T47D (cell line): ENCODE measurements around the gene RRAGC.
"Not testable (repeated sequence)": the region's sequence is repeated elsewhere in the genome, so short reads cannot be mapped to it uniquely, and the experiment has no call there.

Source experiments
- DNase-seq, 2 experiments: peaks; one replicate each; pipeline versions ENCODE4 v3.0.0 to v3.0.0-alpha.2; 2011 to 2012; ENCODE audit warnings: low read depth in 1 of 2, low spot score in 1 of 2
- JUND ChIP-seq: IDR thresholded peaks from 2 replicates; pipeline ENCODE4 v1.6.1; 2012; ENCODE audit warnings: low read depth
- in situ Hi-C: cut with HindIII; loops from 2 replicates; pipeline ENCODE4 v1.10.0; 2016; ENCODE audit warnings: low sequenced_read_pairs, low pct_unique_long_range_greater_than_20kb

RRAGC gene

DNA sequence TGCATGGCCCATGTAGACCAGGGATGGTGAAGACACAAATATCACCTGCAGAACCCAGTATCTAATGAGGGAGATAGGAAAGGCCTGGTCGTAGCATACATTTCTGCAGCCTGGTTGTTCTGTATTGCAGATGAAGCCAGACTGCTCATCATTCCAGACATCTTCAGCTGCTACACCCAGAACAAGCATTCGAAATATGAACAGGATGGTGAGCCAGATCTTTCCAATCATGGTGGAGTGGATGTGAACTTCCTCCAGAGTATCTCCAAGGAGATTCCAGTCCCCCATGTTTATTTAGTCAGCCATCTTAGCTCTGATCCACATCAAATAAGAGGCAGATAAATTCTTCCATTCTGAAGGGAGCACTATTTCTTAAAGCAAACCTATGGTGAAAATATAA, 16.2 kb upstream of the RRAGC start:
- no peak for DNase-seq
- no peak for TF ChIP-seq JUND
- in situ Hi-C loops = no loop called here

DNA sequence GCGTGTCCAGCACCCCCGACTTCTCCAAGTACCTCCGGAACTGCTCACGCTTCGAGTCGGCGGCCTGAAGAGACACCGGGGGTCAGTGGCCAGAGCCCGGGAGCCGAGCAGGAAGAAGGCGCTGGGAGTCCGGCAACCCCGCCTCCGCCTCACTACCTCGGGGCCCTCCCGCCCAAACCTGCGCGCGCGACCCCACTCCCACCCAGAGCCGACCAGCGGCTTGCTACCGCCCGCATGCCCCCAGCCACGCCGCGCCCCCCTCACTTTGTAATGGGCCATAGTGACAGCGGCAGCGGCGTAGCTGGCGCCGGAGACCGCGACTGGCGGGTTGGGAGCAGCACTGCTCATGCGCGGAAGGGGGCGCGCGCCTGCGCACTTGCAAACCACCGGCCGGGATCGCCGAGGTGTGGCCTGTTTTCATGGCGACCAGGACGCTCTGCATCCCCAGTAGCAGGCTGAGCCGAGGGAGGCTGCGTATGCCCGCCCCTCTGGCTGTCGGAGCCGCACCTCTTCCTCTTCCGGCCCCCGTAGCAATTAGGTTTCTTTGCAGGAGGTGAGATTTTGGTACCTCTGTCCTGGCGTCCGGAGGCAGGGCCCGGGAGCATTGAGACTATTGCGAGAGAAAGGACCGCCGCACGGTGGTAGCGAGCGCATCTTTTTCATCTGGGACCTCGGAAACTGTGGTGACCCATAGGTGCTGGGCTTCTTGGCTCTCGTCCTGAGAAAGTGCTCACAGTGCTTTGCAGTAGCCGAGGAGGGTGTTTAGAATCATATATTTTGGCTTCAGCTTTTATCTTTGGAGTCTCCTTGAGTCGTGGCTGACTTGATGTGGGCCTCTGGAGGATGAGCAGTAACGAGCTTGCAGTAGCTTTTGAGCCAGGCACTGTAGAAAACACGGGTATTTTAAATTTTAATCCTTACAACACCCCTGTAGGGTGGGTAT, 13.7 kb upstream of the RRAGC start, which contains the start of gene MYCBP:
Gene MYCBP, minus strand, starts transcription at position 322 of the 943 bp plus-strand sequence. Its CDS starts 43 bp downstream, at position 279.
- peak; percentile 93 to 95 for DNase-seq
- TF ChIP-seq JUND = no peak
- in situ Hi-C loops = no loop called here

DNA sequence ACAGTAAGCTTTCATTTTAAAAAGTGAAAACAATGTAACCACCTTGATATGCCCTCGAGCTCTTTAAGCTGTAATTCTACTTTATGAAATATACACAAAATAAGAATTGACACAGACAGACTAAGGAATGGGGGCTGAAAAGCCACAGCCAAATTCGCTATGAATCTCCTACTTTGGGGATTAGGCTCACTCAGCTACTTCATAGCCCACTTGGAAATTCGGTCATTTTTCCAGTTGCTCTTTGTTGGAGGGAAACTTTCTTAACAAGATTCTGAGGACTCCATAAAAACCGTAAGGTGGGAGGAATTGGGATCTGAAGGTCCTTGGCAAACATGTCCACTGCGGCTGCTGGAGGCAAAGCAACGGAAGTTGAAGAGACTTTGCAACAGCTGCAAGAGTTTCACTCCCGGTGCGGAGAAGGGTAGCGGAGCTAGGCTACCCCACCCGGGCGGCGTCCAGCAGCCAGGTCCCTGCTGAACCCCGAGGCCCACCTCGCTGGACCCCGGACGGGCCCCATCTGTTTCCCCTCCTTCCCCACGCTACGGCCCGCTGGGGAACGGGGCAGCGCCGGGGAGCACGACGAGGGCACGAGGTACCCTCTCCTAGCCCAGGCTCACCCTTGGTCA, 12.9 kb upstream of the RRAGC start:
- no peak for DNase-seq
- in situ Hi-C loops = no loop called here
- no peak for TF ChIP-seq JUND

DNA sequence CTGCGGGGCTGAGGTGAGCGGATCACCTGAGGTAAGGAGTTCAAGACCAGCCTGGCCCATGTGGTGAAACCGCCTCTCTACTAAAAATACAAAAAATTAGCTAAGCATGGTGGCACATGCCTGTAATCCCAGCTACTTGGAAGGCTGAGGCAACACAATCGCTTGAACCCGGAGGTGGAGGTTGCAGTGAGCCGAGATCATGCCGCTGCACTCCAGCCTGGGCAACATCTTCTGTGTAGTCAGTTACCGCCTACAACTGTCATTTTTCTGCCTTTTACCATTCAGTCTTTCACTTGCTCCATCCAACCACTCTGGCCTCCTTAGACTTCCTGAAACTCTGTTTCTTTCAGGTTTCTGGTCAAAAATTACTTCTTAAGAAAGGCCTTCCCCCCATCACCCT, 11.4 kb upstream of the RRAGC start:
- DNase-seq = no peak
- TF ChIP-seq JUND = no peak
- in situ Hi-C loops = no loop called here

DNA sequence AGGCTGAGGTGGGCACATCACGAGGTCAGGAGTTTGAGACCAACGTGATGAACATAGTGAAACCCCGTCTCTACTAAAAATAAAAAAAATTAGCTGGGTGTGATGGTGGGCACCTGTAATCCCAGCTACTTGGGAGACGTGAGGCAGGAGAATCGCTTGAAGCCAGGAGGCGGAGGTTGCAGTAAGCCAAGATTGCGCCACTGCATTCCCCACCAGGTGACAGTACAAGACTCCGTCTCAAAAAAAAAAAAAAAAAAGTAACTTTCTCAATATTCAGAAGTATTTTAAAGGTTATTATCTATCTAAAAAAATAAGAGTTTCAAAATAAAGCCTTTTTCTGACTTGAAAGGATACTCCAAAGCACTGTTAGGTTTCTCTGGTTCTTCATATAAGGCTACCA, 7.6 kb upstream of the RRAGC start:
- no peak for TF ChIP-seq JUND
- no peak for DNase-seq
- in situ Hi-C loops = no loop called here

DNA sequence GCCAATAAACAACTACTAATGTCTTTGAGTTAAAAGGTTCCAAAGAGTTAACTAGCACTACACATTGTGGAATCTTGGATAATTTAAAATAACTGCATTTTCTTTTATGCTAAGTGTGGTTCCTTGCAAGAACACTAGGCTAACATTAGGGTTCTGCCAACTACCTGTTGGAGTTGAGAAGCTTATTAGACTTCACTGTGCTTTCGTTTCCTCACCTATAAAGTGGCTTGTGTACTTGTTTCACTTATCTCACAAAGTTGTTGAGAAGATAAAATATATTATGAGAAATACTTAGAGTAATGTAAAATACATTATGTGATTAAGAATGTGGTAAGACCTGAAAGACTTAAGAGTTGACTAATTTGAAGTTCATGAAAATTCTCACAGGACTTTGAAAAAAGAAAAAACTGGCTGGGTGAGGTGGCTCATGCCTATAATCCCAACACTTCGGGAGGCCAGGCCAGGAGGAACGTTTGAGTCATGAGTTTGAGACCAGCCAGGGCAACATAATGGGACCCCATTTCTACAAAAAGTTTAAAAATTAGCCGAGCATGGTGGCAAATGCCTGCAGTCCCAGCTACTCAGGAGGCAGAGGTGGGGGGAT, 5.6 kb upstream of the RRAGC start:
- in situ Hi-C loops = no loop called here
- no peak for TF ChIP-seq JUND
- no peak for DNase-seq

DNA sequence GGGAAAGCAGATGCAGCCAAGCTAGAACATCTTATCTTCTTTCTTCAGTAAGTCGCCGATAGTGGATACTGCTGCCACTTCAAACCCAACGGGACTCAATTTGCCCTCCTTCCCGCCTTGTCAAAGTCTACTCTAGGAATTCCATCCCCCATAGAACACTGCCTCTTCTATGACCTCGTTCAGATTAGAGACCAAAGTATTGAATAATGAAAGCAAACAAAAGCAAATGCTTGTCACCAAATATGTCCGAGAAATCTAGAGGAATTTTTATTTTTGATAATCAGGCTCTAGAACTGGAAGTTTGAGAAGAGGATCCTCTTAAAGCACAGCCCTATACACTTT, 853 bp upstream of the RRAGC start:
- in situ Hi-C loops = no loop called here
- no peak for TF ChIP-seq JUND

DNA sequence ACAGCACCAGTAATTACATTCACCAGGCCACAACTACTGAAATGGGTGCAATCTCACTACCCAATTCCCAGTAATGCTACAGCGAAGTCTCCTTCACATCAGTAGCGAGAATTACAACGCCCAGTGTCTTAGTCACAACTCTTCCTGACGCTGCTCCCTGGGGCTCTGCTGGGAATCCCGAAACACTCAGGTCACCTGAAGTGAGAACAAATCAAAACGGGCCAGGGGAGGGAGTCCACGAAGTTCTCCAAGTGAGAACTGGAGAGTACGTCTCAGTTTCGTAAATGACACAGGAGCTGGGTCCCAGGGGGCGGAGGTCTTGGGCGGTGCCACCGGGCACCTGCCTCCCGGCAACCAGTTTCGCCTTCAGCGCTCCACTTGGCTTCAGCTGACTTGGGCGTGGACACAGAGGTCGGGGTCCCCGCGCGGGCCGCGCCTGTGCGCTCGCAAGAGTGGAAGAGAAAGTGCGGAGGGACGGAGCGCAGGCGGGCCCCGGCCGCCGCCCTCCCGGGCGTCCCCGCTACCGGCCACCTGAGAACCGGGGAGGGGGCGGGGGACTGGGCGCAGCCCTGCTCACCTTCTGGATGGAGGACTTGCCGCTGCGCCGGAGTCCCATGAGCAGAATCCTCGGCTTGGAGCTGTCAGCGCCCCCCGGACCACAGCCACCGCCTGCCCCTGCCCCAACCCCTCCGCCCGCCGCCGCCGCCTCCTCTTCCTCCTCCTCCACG, 575 bp downstream of the RRAGC start:
- in situ Hi-C loops = no loop called here
- DNase-seq = peak in 1 of 2 experiments; percentile 79
- TF ChIP-seq JUND = no peak

More for the DNA sequence above, 853 bp upstream of the RRAGC start:
- DNase-seq = no peak

DNA sequence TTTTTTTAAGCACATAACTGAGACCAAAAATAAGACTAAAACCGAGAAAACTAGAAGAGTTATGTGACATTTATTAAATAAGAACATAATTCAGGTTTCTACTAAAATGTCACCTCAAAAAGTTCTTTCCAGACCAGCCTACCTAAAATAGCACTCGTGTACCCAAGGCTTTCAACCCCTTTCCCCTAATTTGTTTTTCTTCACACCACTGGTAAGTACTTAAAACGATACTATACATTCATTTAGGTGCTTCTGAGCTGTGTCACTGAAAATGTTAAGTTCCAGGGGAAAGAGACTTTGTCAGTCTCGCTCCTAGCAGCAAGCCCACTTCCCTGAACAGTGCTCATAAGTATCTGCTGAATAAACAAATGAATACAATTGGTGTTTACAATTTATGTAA, 6.8 kb downstream of the RRAGC start:
- DNase-seq = no peak
- in situ Hi-C loops = no loop called here
- TF ChIP-seq JUND = no peak

DNA sequence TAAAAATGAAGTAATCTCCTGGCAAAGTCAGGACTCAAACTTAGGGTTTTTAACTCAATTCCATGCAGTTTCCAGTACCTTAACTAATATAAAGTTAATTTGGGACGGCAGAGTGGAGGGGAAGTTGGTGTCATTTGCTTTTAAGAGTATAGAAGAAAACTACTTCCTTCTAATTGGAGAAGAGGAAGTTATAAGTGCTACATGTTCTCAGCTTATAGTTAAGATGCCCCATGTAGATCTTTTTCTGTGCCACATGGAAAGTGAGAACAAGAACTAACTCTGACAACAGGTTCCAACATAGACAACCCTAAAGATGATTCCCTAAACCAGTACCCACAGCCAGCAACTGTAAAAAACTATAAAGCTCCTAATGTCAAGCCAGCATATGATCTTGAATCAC, 11.5 kb downstream of the RRAGC start:
- no peak for DNase-seq
- in situ Hi-C loops = no loop called here
- no peak for TF ChIP-seq JUND

DNA sequence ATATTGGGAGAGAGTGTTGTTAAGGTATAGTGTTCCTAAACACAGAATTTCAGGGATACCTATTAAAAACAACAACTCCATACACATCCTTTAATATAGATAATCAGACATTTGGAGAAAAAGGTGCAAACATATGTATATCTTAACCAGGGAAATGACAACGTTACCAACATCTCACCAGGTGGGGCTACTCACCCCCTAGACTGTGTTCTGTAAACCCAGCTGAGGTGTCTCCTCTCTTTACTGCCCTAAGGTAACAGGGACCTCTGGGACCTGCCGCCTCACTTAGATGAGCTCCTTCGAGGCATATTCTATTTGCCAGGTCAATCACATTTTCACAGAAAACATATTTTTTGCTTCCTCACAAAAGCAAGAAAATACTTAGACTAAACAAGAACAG, 13.4 kb downstream of the RRAGC start:
- DNase-seq = no peak
- in situ Hi-C loops = no loop called here
- TF ChIP-seq JUND = no peak

DNA sequence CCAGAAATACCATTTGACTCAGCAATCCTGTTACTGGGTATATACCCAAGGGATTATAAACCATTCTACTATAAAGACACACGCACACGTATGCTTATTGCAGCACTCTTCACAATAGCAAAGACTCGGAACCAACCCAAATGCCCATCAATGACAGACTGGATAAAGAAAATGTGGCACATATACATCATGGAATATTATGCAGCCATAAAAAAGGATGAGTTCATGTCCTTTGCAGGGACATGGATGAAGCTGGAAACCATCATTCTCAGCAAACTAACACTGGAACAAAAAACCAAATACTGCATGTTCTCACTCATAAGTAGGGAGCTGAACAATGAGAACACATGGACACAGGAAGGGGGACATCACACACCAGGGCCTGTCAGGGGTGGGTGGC, 14.5 kb downstream of the RRAGC start:
- DNase-seq, in situ Hi-C loops: not testable (repeated sequence)

DNA sequence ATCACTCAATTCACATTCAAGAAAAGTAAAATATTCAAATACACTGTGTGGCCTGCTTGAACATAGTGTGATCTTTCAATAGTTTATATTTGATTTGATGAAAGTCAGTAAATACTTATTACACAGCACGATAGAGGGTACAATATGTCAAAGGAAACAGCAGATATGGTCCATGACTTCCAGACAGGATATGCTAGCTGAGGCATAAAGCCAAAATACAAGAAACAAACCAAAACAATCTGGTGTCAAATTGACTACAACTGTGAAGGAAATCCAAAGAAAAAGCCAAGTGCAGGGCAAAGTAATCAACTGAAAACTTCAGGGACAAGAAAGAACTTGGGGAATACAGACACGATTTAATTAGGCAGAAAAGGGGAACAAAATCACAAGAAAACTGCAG, 19.3 kb downstream of the RRAGC start:
- TF ChIP-seq JUND = no peak
- in situ Hi-C loops = no loop called here
- DNase-seq = no peak
